Prostate gland (tissue), 2 donors: ENCODE data around the gene IGSF8. TPM values are rescaled to one million over a fixed set of nuclear protein-coding genes. Genes with fewer than 3 reads are reported as not detected.

ENCODE experiments used
- DNase-seq: peaks from one replicate; pipeline ENCODE4 v3.0.0-alpha.2; 2019; ENCODE audit warnings: low spot score
- H3K27ac ChIP-seq, 2 donors: fragments of 200-600 bp; sonication (generic); 2 replicates each; pipeline ENCODE4 v1.5.1; 2017 to 2019
- H3K27me3 ChIP-seq: fragments of 200-600 bp; sonication (generic); replicated peaks from 2 replicates; pipeline ENCODE4 v1.5.1; 2019; ENCODE audit not compliant: insufficient read depth
- H3K36me3 ChIP-seq, 2 donors: fragments of 200-600 bp; sonication (generic); 1 replicate in 1 of 2; 2 replicates in 1 of 2; pipeline versions ENCODE4 v1.5.1 to v1.8.1; 2017 to 2019
- H3K4me1 ChIP-seq: fragments of 200-600 bp; sonication (generic); replicated peaks from 2 replicates; pipeline ENCODE4 v1.5.1; 2019
- H3K4me3 ChIP-seq, 2 donors: fragments of 200-600 bp; sonication (generic); 2 replicates each; pipeline ENCODE4 v1.5.1; 2017 to 2019
- H3K9me3 ChIP-seq: fragments of 200-600 bp; sonication (generic); 2 replicates; pipeline ENCODE4 v1.5.1; 2017
- CTCF ChIP-seq, 4 experiments: fragments of 200-600 bp in 2 of 4; fragments of 450-650 bp in 2 of 4; sonication (generic) in 2 of 4; IDR thresholded peaks; 1 replicate in 3 of 4; 2 replicates in 1 of 4; pipeline ENCODE4 v1.5.1; 2016 to 2019; ENCODE audit warnings: antibody characterized with exemption in 4 of 4, mild to moderate bottlenecking in 2 of 4, moderate library complexity in 2 of 4
- POLR2A ChIP-seq: fragments of 450-650 bp; IDR thresholded peaks from one replicate; pipeline ENCODE4 v1.6.1; 2016; ENCODE audit warnings: antibody characterized with exemption, mild to moderate bottlenecking
- POLR2AphosphoS5 ChIP-seq: sonication (generic); formaldehyde crosslinking; IDR thresholded peaks from one replicate; pipeline ENCODE4 v1.6.1; 2017; ENCODE audit warnings: antibody characterized with exemption
- WGBS: methylation state at CpG from one replicate; pipeline ENCODE4 v1.1.5; 2018; 5-methylcytosine and 5-hydroxymethylcytosine counted together
- intact Hi-C: fragments of 100-400 bp; cut with DNase I; formaldehyde crosslinking; loops from one replicate; pipeline ENCODE4 v1.14.2; 2022
- total RNA-seq, 2 donors: library from RNA; depleted of rRNA; stranded (reverse); fragments of >200 nt; gene quantifications; one replicate each; pipeline ENCODE4 v1.1.0, GENCODE V29; 2016

IGSF8 gene
- total RNA-seq, 2 donors from 2014 or later, result 35.9 to 101 TPM

DNA sequence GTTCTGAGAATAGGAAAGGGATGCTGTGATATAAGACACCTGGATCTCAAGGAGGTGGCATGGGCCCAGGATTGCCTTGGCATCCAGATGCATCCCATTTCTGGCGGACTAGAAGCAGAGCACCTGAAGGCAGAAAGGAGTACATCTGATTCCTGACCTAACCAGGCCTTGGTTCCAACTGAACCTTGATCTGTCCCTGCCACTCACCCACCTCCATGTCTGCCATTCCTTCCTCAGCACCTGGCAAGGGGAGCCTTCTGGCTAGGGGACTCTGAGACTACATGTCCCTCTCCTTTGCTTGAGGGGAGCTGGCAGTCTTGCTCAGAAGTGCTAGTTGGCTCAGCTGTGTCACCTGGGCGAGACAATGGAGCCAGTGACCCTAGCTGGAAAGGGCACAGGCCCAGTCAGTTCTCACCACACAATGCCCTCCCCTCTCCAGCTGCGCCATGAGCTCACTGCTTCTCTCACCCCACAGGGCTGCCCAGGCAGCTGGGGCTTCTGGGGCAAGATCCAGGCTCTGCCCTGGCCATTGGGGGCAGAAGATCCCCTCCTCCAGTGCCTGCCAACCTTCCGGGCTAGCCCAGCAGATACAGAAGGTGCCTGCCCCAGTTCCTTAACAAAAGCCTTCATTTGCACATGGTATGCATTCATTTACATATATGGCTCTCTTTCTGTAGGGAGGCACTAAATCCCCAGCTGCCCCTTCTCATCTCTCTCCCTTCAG lies 2.9 kb downstream of the IGSF8 start:
- no peak for DNase-seq
- H3K9me3 ChIP-seq, result no peaks in the 10 kb centered on the region
- intact Hi-C loops, result no loop called here
- 97% methylated on average over 4 of the region's 4 CpGs for WGBS
- H3K4me3 ChIP-seq, result no peak overlapping the region
- H3K27ac ChIP-seq, result no peak overlapping the region
- H3K27me3 ChIP-seq, result no peaks in the 10 kb centered on the region
- peaks cover 4% of the 10 kb centered on the region for H3K4me1 ChIP-seq
- peaks cover 0 to 7% of the 10 kb centered on the region in 2 donors for H3K36me3 ChIP-seq
- TF ChIP-seq POLR2A (no peak), CTCF (IDR thresholded peaks at IDR 0.05) (no peak)

DNA sequence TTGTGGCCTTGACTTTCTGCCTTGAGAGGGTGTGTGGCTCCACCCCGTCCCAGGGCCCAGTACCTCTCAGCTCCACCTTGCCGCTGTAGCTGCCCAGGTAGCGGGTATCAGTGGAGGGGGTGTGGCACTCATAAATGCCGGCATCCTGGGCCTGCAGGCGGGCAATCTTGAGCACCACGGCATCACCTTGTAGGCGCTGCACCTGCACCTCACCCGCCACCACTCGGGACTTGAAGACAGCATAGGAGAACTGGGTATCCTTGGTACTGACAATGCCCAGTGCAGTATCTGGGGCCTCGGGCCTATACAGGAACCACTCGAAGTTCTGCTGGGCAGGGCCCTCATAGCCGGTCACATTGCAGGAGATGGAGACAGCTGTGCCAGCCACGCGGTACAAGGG lies 3.6 kb downstream of the IGSF8 start:
- 98% methylated on average over 14 of the region's 14 CpGs for WGBS
- no peaks in the 10 kb centered on the region for H3K9me3 ChIP-seq
- no peaks in the 10 kb centered on the region for H3K27me3 ChIP-seq
- H3K4me1 ChIP-seq, result peaks cover 4% of the 10 kb centered on the region
- no peak overlapping the region for H3K27ac ChIP-seq
- no peak for TF ChIP-seq POLR2AphosphoS5
- no peak for TF ChIP-seq CTCF (IDR thresholded peaks at IDR 0.05)
- TF ChIP-seq POLR2A, result no peak
- no peak overlapping the region for H3K4me3 ChIP-seq
- intact Hi-C loops, result no loop called here
- DNase-seq, result no peak
- peaks cover 0 to 7% of the 10 kb centered on the region in 2 donors for H3K36me3 ChIP-seq

DNA sequence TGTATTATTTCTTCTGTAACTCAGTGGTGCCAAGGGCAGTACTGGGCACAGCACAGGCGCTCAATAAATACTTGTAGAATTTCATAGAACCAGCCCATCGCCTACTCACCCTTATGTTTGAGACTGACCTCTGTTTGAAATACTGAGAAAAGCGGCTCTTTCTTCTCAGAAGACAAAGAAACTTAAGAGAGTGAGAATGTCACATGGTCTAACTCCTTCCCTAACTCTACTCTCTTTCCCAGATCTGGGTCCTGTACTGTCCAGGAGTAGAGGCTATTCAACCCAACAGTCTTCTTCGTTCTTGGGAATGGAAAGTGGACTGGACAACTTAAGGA lies 4.2 kb downstream of the IGSF8 start:
- DNase-seq, result no peak
- H3K36me3 ChIP-seq, result peaks cover 0 to 7% of the 10 kb centered on the region in 2 donors
- intact Hi-C loops, result no loop called here
- no peaks in the 10 kb centered on the region for H3K9me3 ChIP-seq
- H3K4me3 ChIP-seq, result no peak overlapping the region
- no peak overlapping the region for H3K27ac ChIP-seq
- TF ChIP-seq CTCF (IDR thresholded peaks at IDR 0.05) (no peak), POLR2A (no peak), POLR2AphosphoS5 (no peak)
- peaks cover 4% of the 10 kb centered on the region for H3K4me1 ChIP-seq
- WGBS, result 88% methylated on average over 4 of the region's 4 CpGs
- no peaks in the 10 kb centered on the region for H3K27me3 ChIP-seq

DNA sequence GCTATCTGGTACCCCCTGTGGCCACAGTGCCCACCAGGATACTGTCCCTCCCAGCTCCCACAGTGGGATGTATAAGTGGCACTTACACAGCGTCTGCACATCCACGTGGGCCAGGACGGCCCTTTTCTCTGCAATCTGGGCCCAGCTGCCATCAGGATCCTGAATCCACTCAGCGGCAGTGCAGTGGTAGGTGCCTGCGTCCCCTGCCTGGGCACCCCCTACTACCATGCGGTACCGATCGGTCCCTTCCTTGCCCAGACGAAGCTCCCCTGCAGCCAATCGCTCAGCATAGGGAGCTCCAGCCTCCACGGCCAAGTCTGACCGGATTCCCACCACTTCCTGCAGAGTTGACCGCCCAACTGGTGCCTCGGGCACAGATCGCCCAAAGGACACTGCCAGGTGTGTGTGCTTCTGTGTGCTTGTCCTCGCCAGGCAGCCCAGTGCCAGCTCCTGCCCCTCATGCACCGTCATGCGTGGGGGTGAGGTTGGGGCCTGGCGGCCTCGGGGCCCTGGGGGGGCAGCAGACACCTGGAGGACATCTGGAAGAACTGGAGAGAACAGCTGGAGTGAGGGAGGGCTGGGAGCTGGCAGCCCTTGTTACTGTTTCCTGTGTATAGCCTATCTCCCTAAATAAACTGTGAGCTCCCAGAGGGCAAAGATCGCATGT lies 4.7 kb downstream of the IGSF8 start:
- TF ChIP-seq POLR2AphosphoS5, result no peak
- no peak for TF ChIP-seq CTCF (IDR thresholded peaks at IDR 0.05)
- no peak for TF ChIP-seq POLR2A
- Histone ChIP-seq H3K36me3 (peaks cover 0 to 7% of the 10 kb centered on the region in 2 donors), H3K4me1 (peaks cover 4% of the 10 kb centered on the region), H3K9me3 (no peaks in the 10 kb centered on the region), H3K27ac (no peak overlapping the region), H3K4me3 (no peak overlapping the region), H3K27me3 (no peaks in the 10 kb centered on the region)
- DNase-seq, result no peak
- intact Hi-C loops, result no loop called here
- 84% methylated on average over 21 of the region's 21 CpGs for WGBS

- H3K27me3 ChIP-seq, result no peaks in the 10 kb centered on the region
- no peaks in the 10 kb centered on the region for H3K9me3 ChIP-seq
- H3K36me3 ChIP-seq, result peaks cover 0 to 7% of the 10 kb centered on the region in 2 donors
- no peak for DNase-seq
- TF ChIP-seq POLR2AphosphoS5, result no peak
- no peak for TF ChIP-seq CTCF (IDR thresholded peaks at IDR 0.05)
- TF ChIP-seq POLR2A, result no peak
- H3K4me3 ChIP-seq, result no peak overlapping the region
- no peak overlapping the region for H3K27ac ChIP-seq
- peaks cover 4% of the 10 kb centered on the region for H3K4me1 ChIP-seq
- intact Hi-C loops, result no loop called here
- 77% methylated on average over 2 of the region's 9 CpGs for WGBS
These were observed 5.4 kb downstream of the IGSF8 start for GRCh38 chr1:160093069-160093395.
